Stimulated activated CD8-positive, alpha-beta memory T cell treated with anti-CD3 and anti-CD28 coated beads, Interleukin-4, amount 100 ng/mL, for 1 hour (primary cell): Measurements from ENCODE around the gene CHST6.
"Not testable (repeated sequence)": the region's sequence is repeated elsewhere in the genome, so short reads cannot be mapped to it uniquely, and the experiment has no call there.

ENCODE experiments used
- DNase-seq, 2 donors: peaks; one replicate each; pipeline ENCODE4 v3.0.0-alpha.2; 2020; ENCODE audit warnings: low read depth in 2 of 2, low spot score in 1 of 2

The CHST6 gene

GRCh38 chr16:75452464-75453190 is 42.6 kb downstream of the CHST6 start:
- DNase-seq: no peak

GRCh38 chr16:75446416-75446815 is 48.8 kb downstream of the CHST6 start:
- DNase-seq: no peak

GRCh38 chr16:75445298-75445697 is 49.9 kb downstream of the CHST6 start:
- DNase-seq: no peak

GRCh38 chr16:75443298-75443697 is 51.9 kb downstream of the CHST6 start:
- no peak for DNase-seq

GRCh38 chr16:75433732-75434413 is 61.4 kb downstream of the CHST6 start:
- DNase-seq: peak in 1 of 2 donors; percentile 46

GRCh38 chr16:75432828-75433731 is 62.2 kb downstream of the CHST6 start, which contains the start of gene CFDP1:
TSS of gene CFDP1 (minus strand) at chr16:75433503. CDS start at chr16:75433352, 151 bp downstream.
- DNase-seq: peak; percentile 92 to 94

GRCh38 chr16:75429621-75430403 is 65.4 kb downstream of the CHST6 start:
- DNase-seq: no peak

GRCh38 chr16:75426524-75426923 is 68.7 kb downstream of the CHST6 start:
- DNase-seq: not testable (repeated sequence)

GRCh38 chr16:75424105-75424762 is 71.0 kb downstream of the CHST6 start:
- DNase-seq: not testable (repeated sequence)

- no peak for DNase-seq
Measured at GRCh38 chr16:75423723-75424104, 71.5 kb downstream of the CHST6 start.
